Sciatic nerve (tissue), 2 donors: ENCODE data around the gene MROH2A. TPM values are rescaled to one million over a fixed set of nuclear protein-coding genes. Genes with fewer than 3 reads are reported as not detected.

ENCODE experiments used
- ATAC-seq: fragments of 200-7000 bp; cut with Tn5 transposase; one replicate; pipeline ENCODE4 v1.9.1; 2020; ENCODE audit warnings: mild to moderate bottlenecking, moderate library complexity
- DNase-seq: peaks from one replicate; pipeline ENCODE4 v3.0.0-alpha.2; 2020; ENCODE audit warnings: low spot score
- intact Hi-C: fragments of 100-400 bp; cut with DNase I; formaldehyde crosslinking; loops from one replicate; pipeline ENCODE4 v1.14.2; 2022
- total RNA-seq: library from RNA; stranded (reverse); fragmentation: NEBNext Ultra II Directional; extraction: Animal tissue kit (Norgen Biotek cat#: 25700); gene quantifications from one replicate; pipeline ENCODE4 v1.2.1, GENCODE V29; 2021
- donor health status: DM: no; HTN: no; CAD: no.
- donor health status: DM: no; HTN: no; CAD: no.

Gene MROH2A
- total RNA-seq, 1 donor from 2014 or later = not detected

DNA sequence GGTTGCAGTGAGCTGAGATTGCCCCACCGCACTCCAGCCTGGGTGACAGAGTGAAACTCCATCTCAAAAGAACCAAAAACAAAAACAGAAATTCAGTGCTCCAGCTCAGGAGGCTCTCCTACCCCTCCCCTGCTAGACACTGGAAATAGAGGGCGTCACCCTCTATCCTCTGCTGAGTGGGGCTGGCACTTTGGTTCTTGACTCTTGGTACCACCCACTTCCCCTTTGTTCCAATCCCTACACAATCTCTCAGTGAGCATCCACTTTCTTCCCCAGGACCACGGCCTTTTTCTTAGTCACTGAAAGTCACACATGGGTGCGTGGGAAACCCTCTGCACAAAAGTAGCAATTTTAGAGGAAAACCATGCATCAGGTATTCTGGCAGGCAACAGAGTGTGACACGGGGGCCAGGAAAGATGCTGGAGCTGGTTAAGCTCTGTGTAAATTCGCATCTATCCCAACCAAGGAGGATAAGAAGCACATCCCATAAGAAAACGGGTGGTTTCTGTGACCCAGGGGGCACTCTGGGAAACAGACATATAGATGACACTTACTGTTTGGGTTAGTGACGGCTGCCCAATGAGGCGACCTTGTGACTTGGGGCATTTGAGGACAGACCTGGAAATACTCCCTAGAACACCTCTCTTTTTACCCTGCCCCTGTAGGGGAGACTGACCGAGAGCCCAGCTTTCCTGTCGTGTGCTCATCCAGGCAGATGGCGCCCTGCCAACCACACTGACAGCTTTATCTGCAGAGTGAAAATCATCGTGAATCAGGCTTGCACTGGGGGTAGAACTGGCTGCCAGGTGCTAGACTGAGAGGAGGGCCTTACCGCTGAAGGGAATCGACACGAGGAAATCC, 68.5 kb downstream of the MROH2A start:
- ATAC-seq (no peak), DNase-seq (no peak)

DNA sequence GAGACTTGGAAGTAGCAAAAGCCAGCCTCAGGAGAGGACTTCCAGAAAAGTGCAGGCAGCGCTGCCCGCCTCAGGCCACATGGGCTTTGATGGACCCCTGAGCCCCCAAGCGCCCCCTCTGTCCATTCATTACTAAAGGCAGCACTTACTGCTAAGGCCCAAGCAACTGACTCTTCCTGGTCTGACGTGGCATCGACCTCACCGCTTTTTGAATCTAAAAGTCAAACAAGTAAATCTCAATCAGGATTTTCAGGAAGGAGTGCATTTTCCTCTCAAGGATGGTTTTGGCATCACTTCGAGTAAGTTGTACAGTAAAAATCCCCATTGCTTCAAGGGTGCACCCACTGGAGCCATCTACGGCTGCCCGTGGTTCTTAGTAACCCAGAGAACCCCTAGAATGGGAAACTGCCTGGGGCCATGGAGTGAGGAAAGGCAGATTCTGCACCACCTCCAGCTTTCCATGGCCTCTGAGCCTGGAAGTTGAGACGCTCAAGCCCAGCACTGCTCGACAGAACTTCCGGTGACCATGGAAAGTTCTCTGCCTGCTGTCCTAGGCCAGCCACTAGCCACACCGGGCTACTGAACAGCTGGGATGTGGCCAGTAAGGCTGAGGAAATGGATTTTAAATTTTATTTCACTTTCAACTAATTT, 69.2 kb downstream of the MROH2A start:
- DNase-seq (no peak), ATAC-seq (no peak)
- intact Hi-C loops = loop anchor here (5.0 kb wide), 1 partner anchor 1750 kb away; no protein-coding TSS in a partner anchor

More for the DNA sequence above, 68.5 kb downstream of the MROH2A start:
- intact Hi-C loops = loop anchor here (5.0 kb wide), 1 partner anchor 1749 kb away; no protein-coding TSS in a partner anchor

DNA sequence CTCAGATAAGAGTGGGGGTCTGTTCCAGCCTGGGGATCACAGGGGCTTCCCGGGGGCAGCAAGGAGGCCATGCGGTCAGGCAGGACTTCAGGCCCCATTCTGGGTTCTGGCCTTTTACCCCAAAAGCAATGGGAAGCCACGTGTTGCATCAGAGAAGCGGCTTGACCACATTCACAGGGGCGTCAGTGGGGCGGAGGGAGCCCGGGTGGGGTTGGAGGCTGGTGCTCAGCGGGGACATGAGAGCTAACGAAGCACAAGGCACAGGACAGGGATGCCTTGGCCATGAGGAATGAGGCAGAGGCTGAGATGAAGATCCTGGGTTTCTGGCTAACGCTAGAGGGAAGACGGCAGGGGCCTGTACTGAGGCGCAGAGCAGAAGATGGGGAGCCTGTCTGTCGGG, 70.1 kb downstream of the MROH2A start:
- ATAC-seq (no peak), DNase-seq (no peak)
- intact Hi-C loops = loop anchor here (5.0 kb wide), 1 partner anchor 1751 kb away; no protein-coding TSS in a partner anchor

DNA sequence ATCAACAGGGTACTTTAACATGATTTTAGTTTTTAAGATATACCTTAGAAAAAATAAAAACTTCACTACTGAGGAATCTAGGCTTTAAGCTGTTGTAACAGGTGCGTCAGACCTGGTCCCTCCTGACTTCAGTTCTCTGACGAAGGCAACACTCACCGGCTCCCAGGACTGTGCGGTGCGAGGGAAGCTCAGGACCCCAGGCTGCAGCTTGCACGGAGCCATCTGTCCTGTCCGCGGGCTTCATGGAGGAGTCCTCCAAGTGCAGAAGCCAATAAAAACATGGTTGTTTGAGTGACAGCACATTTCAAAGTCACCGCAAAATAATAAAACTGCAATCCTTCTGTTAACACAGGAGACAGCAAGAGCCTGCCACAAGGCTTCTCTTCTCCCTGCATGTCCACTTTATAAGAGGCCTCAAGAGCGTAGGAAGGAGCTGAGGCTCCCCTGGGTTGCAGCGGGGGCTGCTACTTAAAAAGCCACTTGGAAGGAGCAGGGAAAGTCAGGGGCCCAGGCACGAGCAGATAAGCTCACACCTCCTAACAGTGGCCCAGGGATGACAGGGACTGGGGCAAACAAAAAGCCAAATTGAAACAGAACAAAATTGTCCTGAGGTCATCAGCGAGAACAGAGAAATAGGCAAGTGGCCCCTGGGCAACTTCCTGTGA, 71.6 kb downstream of the MROH2A start:
- DNase-seq (no peak), ATAC-seq (no peak)
- intact Hi-C loops = loop anchor here (5.0 kb wide), 1 partner anchor 1752 kb away; no protein-coding TSS in a partner anchor

DNA sequence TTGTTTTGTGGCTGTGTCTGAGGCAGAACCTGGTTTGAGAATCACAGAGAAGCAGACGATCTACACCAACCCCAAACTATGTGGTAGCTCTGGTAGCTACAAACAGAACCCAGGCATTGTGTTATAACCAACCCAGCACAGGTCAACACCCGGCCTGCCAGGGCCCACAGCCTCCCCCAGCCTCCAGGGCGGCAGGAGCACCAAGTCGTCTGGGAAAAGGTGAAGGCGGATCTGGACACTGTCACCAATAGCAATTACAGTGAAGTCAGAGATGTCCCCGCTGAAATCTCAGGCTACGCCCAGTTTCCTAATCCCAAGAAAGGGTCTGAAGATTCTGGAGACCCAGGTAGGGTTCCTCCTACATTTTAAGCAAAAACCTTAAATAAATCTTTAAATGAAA, 72.6 kb downstream of the MROH2A start:
- DNase-seq = no peak
- intact Hi-C loops = no loop called here
- ATAC-seq = no peak

DNA sequence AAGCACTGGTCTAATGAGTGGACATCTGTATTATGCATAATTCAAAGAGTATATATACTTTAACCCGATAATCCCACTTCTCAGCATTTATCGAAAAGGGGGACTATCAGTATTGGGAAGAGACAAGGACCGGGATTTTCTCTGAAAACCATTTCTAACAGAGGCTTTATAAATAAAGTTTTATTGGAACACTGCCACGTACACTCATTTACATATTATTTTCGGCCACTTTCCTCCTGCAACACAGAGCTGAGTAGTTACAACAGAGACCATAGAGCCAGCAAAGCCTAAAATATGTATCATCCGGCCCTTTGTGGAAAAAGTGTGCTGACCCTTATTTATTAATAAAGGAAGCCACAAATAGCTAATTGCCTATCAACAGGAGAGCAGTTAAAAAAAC, 73.0 kb downstream of the MROH2A start:
- intact Hi-C loops = no loop called here
- DNase-seq (no peak), ATAC-seq (no peak)

DNA sequence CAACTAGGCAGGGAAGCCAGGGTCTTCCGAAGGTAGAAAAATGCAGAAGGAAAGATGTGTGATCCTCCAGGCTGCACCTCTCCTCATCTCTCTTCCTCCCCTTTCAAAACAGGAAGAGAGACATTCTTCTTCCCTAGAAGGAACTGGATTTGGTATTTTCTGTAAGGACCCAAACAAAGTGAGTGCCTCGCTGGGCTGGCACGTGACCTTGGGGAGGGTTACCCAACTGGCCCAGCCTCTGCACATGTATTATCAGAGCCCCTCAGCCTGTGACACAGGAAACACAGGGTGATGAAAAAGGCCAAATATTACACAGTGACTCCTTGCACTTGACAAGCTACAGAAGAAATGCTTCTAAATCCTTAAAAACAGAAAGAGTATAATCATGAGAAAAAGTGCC, 73.9 kb downstream of the MROH2A start:
- intact Hi-C loops = no loop called here
- no peak for ATAC-seq
- DNase-seq = no peak

DNA sequence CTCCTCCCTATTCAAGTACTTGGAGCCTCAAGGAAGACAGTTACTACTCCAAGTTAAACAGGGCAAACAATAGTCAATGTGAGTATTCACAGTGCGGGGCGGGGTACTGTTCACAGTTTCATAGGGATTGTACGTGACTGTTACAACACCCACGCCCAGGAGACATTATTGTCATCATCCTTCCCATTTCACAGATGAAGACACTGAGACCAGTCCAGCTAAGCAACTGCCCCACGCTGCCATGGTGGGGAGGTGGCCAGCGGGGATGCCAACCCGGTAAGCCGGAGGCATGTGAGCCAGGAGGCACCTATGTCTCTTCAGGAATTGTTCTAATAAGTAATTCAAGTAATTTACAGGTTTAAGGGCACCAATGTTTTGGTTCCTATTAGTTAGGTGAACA, 75.2 kb downstream of the MROH2A start:
- ATAC-seq = no peak
- no peak for DNase-seq
- intact Hi-C loops = no loop called here

DNA sequence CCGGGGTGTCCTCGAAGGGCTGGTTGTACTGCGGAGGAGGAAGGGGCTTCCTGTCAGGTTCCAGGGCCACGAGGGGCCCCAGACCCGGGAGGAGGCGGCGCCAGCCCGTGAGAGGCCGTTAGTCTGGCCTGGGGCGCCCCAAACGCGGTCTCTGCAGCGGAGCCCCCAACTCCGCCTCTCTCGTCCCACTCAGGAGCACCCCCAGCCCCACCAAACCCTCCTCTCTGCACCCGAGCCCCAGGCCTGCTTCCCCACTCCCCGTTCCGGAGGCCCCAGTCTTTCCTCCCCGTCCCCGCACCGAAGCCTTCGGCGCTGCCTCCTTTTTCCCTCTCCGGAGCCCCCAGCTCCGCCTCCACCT, 75.7 kb downstream of the MROH2A start:
- intact Hi-C loops = no loop called here
- ATAC-seq = no peak
- DNase-seq = no peak

DNA sequence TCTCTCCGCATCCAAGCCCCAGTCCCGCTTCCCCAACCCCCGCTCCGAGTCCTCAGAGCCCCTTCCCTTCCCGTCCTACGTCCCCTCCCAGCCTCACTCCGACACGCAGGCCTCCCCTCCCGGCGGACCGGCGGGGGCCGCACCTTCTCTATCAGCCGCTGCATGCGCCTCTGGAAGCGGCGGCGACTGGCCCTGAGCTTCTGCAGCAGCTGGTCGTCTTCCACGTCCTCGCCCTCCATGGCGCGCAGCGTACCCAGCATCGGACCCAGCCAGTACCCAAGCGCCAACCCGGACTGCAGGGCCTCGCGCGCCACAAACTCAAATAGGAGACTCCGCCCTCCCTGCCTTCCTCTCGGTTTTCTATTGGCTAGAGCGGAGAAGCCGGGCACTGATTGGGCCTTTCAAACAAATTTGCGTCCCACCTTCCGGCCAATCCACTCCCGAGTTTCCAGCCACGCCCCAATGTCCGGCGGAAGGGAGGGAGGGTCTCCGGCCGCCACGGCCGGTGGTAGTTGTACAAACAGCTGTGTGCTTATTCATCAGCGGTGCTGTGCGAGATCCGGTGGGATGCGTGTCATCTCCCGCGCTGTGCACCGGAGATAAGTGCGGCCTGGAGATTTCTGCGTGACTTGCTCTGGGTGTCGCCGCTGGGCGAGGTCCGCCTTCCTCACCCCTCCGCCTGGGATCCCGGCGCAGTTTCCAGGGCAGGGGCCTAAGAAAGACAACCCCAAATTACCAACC, 76.3 kb downstream of the MROH2A start, which contains the start of gene HJURP:
HJURP (minus strand) TSS at position 295 of the 741 bp plus-strand sequence; CDS start at position 260, 35 bp downstream.
- ATAC-seq (peak; percentile 100), DNase-seq (peak; percentile 94)
- intact Hi-C loops = no loop called here

DNA sequence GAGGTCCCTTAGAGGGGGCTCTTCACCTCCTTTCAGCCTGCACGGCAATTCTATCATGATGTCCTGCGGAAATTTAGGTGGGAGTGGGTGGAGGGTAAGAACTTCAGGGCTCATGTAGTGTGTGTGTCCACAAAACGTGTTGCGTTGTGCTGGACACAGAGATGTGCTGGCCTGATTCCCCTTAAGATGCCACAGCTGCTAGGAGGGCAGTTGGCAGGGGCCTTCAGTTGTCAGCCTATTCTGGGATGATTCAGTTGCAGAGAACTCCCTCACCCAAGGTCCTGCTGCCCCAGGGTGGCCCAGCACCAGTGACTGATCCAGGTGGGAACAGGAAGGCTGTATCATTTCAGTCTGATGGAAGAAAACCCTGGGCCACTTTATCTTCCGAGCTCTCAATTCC, 77.2 kb downstream of the MROH2A start:
- intact Hi-C loops = no loop called here
- no peak for DNase-seq

DNA sequence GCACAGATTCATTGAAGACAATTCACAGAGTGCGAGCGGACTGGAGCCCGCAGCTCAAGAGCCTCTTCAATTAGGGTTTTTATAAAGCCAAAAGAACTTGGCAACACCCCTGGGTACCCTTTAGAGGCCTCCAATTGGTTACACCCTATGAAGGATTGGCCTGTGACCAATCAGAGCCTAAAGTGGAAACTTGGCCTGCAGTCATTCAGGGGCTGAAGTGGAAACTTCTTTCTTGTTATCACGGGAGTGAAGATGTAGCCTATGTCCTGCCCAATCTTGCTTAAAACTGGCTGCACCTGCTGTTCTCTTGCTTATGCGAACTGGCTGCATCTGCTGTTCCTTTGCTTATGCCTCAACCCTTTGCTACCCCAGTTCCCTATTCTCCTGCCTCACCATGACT, 78.1 kb downstream of the MROH2A start:
- ATAC-seq (no peak), DNase-seq (no peak)
- intact Hi-C loops = no loop called here

More for the DNA sequence above, 77.2 kb downstream of the MROH2A start:
- ATAC-seq = no peak

DNA sequence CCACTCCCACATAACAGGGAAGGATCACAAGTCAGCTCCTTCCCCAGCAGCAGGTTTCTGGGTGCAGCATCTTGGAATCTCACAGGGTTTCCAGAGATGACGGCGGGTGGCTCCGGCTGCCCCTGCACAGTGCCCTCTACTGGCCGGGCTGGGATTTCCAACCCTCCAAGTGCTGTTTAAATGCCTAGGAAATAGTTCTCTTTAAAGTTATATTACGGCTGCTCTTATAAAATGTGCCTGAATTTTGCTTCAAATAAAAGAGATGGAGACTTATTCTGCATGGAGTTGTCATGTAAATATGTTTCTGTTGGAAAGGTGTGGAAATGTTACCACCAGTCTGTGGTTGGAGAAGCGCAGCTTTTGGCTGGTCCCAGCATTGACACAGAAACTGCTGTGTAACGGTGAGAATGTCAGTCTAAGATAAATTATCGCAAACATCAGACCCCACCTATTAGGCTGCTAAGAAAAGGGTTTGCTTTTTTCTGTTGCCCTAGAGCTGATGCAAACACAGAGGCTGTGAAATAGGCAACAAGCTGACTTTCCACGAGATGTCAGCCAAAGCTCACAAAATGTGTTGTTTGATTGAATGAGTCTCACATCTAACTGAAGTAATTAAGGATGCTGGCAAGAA, 79.5 kb downstream of the MROH2A start:
- no peak for ATAC-seq
- no peak for DNase-seq
- intact Hi-C loops = no loop called here

DNA sequence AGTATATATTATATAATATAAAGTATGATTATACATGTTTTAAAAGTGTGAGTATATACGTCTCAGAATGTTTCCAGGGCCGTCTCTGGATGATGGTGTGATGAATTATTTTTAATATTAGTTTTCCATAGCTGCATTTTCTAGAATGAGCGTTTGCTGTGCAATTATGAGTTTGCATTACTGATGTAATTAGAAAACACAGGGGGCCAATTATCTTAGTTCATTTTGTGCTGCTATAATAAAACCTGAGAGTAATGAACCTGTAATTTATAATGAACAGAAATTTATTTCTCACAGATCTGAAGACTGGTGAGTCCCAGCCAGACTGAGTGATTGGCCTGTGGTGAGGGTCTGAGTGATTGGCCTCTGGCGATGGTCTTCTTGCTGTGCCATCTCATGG, 80.2 kb downstream of the MROH2A start:
- ATAC-seq (no peak), DNase-seq (no peak)
- intact Hi-C loops = no loop called here

DNA sequence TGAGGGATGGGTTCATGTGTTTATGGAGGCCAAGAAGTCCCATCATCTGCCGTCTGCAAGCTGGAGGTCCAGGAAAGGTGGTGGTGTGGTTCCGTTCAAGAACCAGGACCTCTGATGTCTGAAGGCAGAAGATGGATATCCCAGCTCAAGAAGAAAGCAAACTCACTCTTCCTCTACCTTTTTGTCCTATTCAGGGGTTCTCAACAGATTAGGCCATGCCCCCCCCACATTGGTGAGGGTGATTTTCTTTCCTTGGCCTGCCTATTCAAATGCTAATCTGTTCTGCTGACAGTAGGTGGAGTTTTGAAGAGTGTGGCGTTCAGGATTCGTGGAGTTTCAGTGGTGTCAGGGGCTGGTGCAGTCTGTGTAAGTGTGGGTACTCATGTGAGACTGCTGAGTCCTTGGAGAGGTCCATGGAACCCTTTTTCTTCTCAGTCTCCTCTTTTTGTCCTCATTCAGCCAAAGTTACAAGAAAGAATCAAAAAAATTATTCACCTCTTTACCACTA, 84.2 kb downstream of the MROH2A start:
- ATAC-seq = no peak
- no peak for DNase-seq
- intact Hi-C loops = no loop called here

DNA sequence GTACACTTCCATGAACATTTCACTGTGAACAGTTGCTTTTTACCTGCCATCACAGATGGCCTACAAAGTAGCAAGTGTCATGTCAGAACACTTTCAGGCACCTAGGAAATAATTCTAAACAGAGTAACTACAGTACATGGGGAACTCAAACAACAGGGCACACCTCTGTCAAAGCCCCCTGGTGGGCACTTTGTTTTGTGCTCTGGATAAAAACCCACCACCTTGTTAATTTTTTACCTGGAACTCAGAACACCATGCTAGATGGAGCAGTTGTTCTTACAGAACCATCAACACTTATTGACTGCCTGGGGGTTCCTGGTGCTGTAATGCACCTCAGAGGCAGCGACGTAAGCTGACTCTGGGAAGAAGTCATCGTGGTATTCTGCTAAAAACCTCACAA, 87.7 kb downstream of the MROH2A start:
- DNase-seq (no peak), ATAC-seq (no peak)
- intact Hi-C loops = no loop called here

DNA sequence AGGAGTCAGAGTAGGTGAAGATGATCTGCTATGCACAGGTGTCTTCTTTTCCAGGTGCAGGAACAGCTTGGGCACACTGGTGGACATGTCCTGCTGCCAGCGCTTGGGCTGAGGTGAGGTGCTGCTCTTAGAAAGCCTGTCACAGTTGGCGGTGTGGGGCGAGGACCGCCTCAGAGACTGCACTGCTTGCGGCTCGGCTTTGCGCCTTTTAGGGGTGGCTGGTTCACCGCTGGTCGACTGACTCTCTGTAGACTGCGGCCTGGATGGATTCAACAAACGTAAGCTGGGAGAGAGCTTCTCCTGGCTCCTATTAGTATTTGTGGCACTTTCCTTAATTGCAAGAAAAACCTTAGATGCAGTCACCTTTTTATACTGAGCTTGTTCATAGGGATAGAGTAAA, 88.3 kb downstream of the MROH2A start:
- intact Hi-C loops = no loop called here
- no peak for ATAC-seq
- DNase-seq = no peak

DNA sequence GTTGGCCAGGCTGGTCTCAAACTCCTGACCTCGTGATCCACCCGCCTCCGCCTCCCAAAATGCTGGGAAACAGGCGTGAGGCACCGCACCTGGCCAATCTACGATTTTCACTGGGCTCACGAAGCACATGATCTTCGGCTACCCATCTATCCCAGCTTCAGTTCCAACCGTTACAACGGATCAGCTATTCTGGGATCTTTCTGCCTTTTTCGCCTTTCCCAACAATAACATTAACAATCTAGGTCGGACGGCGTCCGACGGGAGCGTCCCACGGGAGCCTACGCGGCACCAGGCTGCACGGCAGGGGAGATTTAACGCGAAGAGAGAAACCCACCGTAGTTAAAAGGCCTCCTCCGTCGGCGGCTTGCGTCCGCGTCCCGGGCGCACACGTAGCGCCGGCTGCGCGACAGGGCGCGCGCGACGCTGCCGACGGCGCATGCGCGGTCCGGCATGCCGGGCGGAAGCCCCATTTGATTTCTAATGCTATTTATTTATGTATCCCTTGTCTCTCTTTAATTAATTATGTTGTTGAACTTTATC, 89.9 kb downstream of the MROH2A start, which contains the start of gene MSL3B:
MSL3B (minus strand) TSS at position 394 of the 540 bp plus-strand sequence.
- DNase-seq = no peak
- peak; percentile 51 for ATAC-seq
- intact Hi-C loops = no loop called here
